B cell (primary cell): ENCODE results near the gene APLP2. TPM values are rescaled to one million over a fixed set of nuclear protein-coding genes. Genes with fewer than 3 reads are reported as not detected.

ENCODE experiments used
- ATAC-seq: fragments of 200-7000 bp; cut with Tn5 transposase; one replicate; pipeline ENCODE4 v1.10.0; 2021; ENCODE audit warnings: low read depth, mild to moderate bottlenecking, moderate number of reproducible peaks, moderate library complexity
- CTCF ChIA-PET: fragments of 350-600 bp; sonication (Branson Sonifier 250); formaldehyde crosslinking; loops from one replicate; lab custom pipeline; 2021; ENCODE audit warnings: antibody characterized with exemption, inconsistent platforms; lab: Charles Lee
- POLR2A ChIA-PET: fragments of 350-600 bp; sonication (Branson Sonifier 250); formaldehyde crosslinking; loops from one replicate; lab custom pipeline; 2021; ENCODE audit warnings: antibody characterized with exemption; lab: Charles Lee
- DNase-seq: peaks from one replicate; pipeline ENCODE4 v3.0.0; 2013
- H2AFZ ChIP-seq: 2 replicates; pipeline ENCODE4 v1.6.1; 2012; ENCODE audit warnings: mild to moderate bottlenecking, low read depth, low read length; ENCODE audit not compliant: insufficient read depth, poor library complexity, severe bottlenecking
- H3K27ac ChIP-seq, 2 donors: 1 replicate in 1 of 2; 2 replicates in 1 of 2; pipeline ENCODE4 v1.5.1; 2012 to 2013; ENCODE audit warnings: low read length in 2 of 2, mild to moderate bottlenecking in 2 of 2, moderate library complexity in 1 of 2
- H3K27me3 ChIP-seq, 4 experiments: fragments of 200-600 bp in 1 of 4; sonication (generic) in 1 of 4; replicated peaks in 1 of 4; 1 replicate in 2 of 4; 2 replicates in 2 of 4; pipeline versions ENCODE4 v1.6.1 to v1.7.0; 2013 to 2016; ENCODE audit warnings: low read length in 3 of 4, mild to moderate bottlenecking in 2 of 4, mixed read lengths in 1 of 4, moderate library complexity in 1 of 4; ENCODE audit not compliant: insufficient read depth in 4 of 4, control insufficient read depth in 3 of 4; ENCODE audit errors: control extremely low read depth in 1 of 4
- H3K36me3 ChIP-seq, 2 experiments: replicated peaks in 1 of 2; 1 replicate in 1 of 2; 2 replicates in 1 of 2; pipeline versions ENCODE4 v1.6.1 to v1.7.1; 2013; ENCODE audit warnings: low read length in 1 of 2; ENCODE audit not compliant: insufficient read depth in 2 of 2, control insufficient read depth in 1 of 2; ENCODE audit errors: control extremely low read depth in 1 of 2, extremely low read depth in 1 of 2
- H3K4me1 ChIP-seq, 2 donors: fragments of 200-600 bp in 1 of 2; sonication (generic) in 1 of 2; 1 replicate in 1 of 2; 2 replicates in 1 of 2; pipeline versions ENCODE4 v1.5.1 to v1.6.1; 2013 to 2017; ENCODE audit warnings: low read length in 2 of 2; ENCODE audit not compliant: control insufficient read depth in 2 of 2, insufficient read depth in 2 of 2
- H3K4me2 ChIP-seq: replicated peaks from 2 replicates; pipeline ENCODE3; 2012; ENCODE audit warnings: mild to moderate bottlenecking, low read depth, low read length; ENCODE audit not compliant: poor library complexity, severe bottlenecking
- H3K4me3 ChIP-seq, 5 experiments: fragments of 200-600 bp in 1 of 5; sonication (generic) in 1 of 5; 1 replicate in 3 of 5; 2 replicates in 2 of 5; pipeline versions ENCODE4 v1.5.1 to v1.7.0; 2011 to 2016; ENCODE audit warnings: low read length in 4 of 5, mild to moderate bottlenecking in 4 of 5, low read depth in 2 of 5, control low read depth in 1 of 5, moderate library complexity in 1 of 5; ENCODE audit not compliant: insufficient read depth in 1 of 5; ENCODE audit errors: control extremely low read depth in 1 of 5, extremely low read depth in 1 of 5
- H3K79me2 ChIP-seq: fragments of 200-600 bp; sonication (generic); one replicate; pipeline ENCODE4 v1.6.0; 2016; ENCODE audit warnings: low read length; ENCODE audit not compliant: control insufficient read depth, insufficient read depth
- H3K9ac ChIP-seq: fragments of 200-600 bp; sonication (generic); 2 replicates; pipeline ENCODE4 v1.6.1; 2017; ENCODE audit warnings: mild to moderate bottlenecking, low read length, moderate library complexity
- H3K9me3 ChIP-seq, 3 donors: one replicate each; pipeline versions ENCODE4 v1.6.1 to v1.7.1; 2013; ENCODE audit warnings: low read length in 2 of 3; ENCODE audit not compliant: control insufficient read depth in 2 of 3, insufficient read depth in 1 of 3; ENCODE audit errors: control extremely low read depth in 1 of 3
- H4K20me1 ChIP-seq: 2 replicates; pipeline ENCODE4 v1.6.0; 2012; ENCODE audit warnings: mild to moderate bottlenecking, low read length; ENCODE audit not compliant: insufficient read depth, control insufficient read depth, poor library complexity, severe bottlenecking
- H3K27ac Mint-ChIP-seq: one replicate; pipeline ENCODE4 v1.8.0; 2021; ENCODE audit warnings: mixed read lengths
- H3K27me3 Mint-ChIP-seq: one replicate; pipeline ENCODE4 v1.8.0; 2021; ENCODE audit warnings: mixed read lengths
- H3K4me1 Mint-ChIP-seq: one replicate; pipeline ENCODE4 v1.8.0; 2021; ENCODE audit warnings: mixed read lengths
- H3K4me3 Mint-ChIP-seq: one replicate; pipeline ENCODE4 v1.8.0; 2021; ENCODE audit warnings: mixed read lengths
- H3K9me3 Mint-ChIP-seq: one replicate; pipeline ENCODE4 v1.8.0; 2022; ENCODE audit warnings: mixed read lengths; ENCODE audit not compliant: insufficient read depth
- CTCF ChIP-seq: fragments of 200-600 bp; IDR thresholded peaks from one replicate; pipeline ENCODE4 v1.8.0; 2022; ENCODE audit warnings: antibody characterized with exemption, mild to moderate bottlenecking
- EZH2 ChIP-seq: IDR thresholded peaks from 2 replicates; pipeline ENCODE4 v1.6.1; 2012; ENCODE audit warnings: borderline replicate concordance, low read depth, mild to moderate bottlenecking, moderate library complexity, low read length; ENCODE audit not compliant: insufficient read depth, poor library complexity, severe bottlenecking
- WGBS: methylation state at CpG from one replicate; pipeline ENCODE4 v1.1.5; 2013; ENCODE audit warnings: missing lambda C conversion rate; ENCODE audit not compliant: insufficient coverage; 5-methylcytosine and 5-hydroxymethylcytosine counted together
- intact Hi-C: fragments of 100-400 bp; cut with micrococcal nuclease; formaldehyde crosslinking; loops from one replicate; pipeline ENCODE4 v1.10.0; 2022
- polyA plus RNA-seq: library from polyadenylated mRNA; depleted of rRNA; stranded (reverse); fragments of >200 nt; gene quantifications from 2 replicates; pipeline ENCODE4 v1.2.3, GENCODE V29; 2012
- total RNA-seq, 2 donors: library from RNA; stranded (reverse); fragments of 120-200 nt in 1 of 2; gene quantifications; 1 replicate in 1 of 2; 2 replicates in 1 of 2; pipeline versions ENCODE4 v1.2.3 to v1.2.4, GENCODE V29; 2013 to 2022

APLP2 gene
- total and polyA plus RNA-seq, 2 donors (not counting 1 experiment from before 2014, with no cell fraction given), result 84.2 to 102 TPM

DNA sequence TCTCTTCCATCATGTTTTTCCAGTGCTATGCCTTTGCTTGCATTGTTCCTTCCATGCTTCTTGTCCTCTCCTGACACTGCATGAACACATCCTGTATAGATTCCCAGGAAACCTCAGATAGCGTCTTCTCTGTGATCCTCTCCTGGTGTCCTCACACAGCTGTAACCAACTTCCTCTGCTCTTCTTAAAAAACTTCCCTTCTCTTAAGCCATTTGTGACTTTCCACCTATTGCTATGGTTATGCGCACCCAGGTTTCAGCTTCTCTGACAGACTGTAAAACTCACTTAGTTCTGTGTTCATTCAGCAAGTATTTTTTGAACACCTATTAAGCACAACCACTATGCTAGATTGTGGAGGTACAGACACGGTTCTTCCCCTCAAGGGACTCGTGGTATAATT, 5.1 kb upstream of the APLP2 start:
- H3K27ac Mint-ChIP-seq, result no peak overlapping the region
- no peak overlapping the region for H3K4me3 ChIP-seq
- no peak overlapping the region for H3K9ac ChIP-seq
- peaks cover 47% of the 10 kb centered on the region for H3K27me3 Mint-ChIP-seq
- TF ChIP-seq EZH2 (no peak), CTCF (no peak)
- H4K20me1 ChIP-seq, result no peaks in the 10 kb centered on the region
- no peak overlapping the region for H3K27ac ChIP-seq
- CTCF ChIA-PET, result interaction anchor here (1.2 to 1.3 kb wide), 2 partner anchors 64 to 67 kb away, joined by 3 to 4 read pairs; no protein-coding TSS in a partner anchor
- peaks cover 4% of the 10 kb centered on the region for H3K79me2 ChIP-seq
- POLR2A ChIA-PET, result no interaction called here
- no peak overlapping the region for H3K4me2 ChIP-seq
- H3K36me3 ChIP-seq, result no peaks in the 10 kb centered on the region
- DNase-seq (no peak), ATAC-seq (no peak)
- intact Hi-C loops, result no loop called here
- no peaks in the 10 kb centered on the region for H3K9me3 Mint-ChIP-seq
- no peak overlapping the region for H3K4me3 Mint-ChIP-seq
- H3K4me1 Mint-ChIP-seq, result peaks cover 15% of the 10 kb centered on the region
- peaks cover 0 to 10% (median 7%) of the 10 kb centered on the region in 4 experiments for H3K27me3 ChIP-seq
- no peaks in the 10 kb centered on the region for H3K9me3 ChIP-seq
- peaks cover 17 to 21% of the 10 kb centered on the region in 2 donors for H3K4me1 ChIP-seq
- no peak overlapping the region for H2AFZ ChIP-seq
- no CpG with 5 or more reads among the region's 4 CpGs for WGBS

GRCh38 chr11:130066338-130066737, 3.4 kb upstream of the APLP2 start:
- H3K27me3 Mint-ChIP-seq, result peaks cover 32% of the 10 kb centered on the region
- no peak overlapping the region for H3K9ac ChIP-seq
- no peak for ATAC-seq
- no peaks in the 10 kb centered on the region for H3K36me3 ChIP-seq
- peaks cover 24% of the 10 kb centered on the region for H3K4me1 Mint-ChIP-seq
- no peak overlapping the region for H3K27ac ChIP-seq
- no peak overlapping the region for H3K4me2 ChIP-seq
- DNase-seq, result no peak
- H3K27me3 ChIP-seq, result peaks cover 0 to 6% (median 3%) of the 10 kb centered on the region in 4 experiments
- WGBS, result 80% methylated on average over 1 of the region's 5 CpGs
- H2AFZ ChIP-seq, result no peak overlapping the region
- H3K4me1 ChIP-seq, result peaks cover 19 to 21% of the 10 kb centered on the region in 2 donors
- H3K4me3 Mint-ChIP-seq, result no peak overlapping the region
- no peaks in the 10 kb centered on the region for H3K9me3 Mint-ChIP-seq
- CTCF ChIA-PET, result interaction anchor here (0.6 kb wide), 1 partner anchor 599 kb away, joined by 3 read pairs; no protein-coding TSS in a partner anchor
- H4K20me1 ChIP-seq, result no peaks in the 10 kb centered on the region
- H3K9me3 ChIP-seq, result no peaks in the 10 kb centered on the region
- POLR2A ChIA-PET, result no interaction called here
- intact Hi-C loops, result no loop called here
- no peak overlapping the region for H3K27ac Mint-ChIP-seq
- H3K79me2 ChIP-seq, result peaks cover 15% of the 10 kb centered on the region
- TF ChIP-seq CTCF, result no peak
- TF ChIP-seq EZH2, result no peak
- H3K4me3 ChIP-seq, result no peak overlapping the region
